GM18507 (cell line): Measurements from ENCODE around the gene TLN1.

ENCODE experiments used
- DNase-seq: peaks from one replicate; pipeline ENCODE4 v3.0.0; 2011; ENCODE audit warnings: low read depth; ENCODE audit not compliant: insufficient read length; ENCODE audit errors: extremely low spot score
- FAIRE-seq: peaks from 2 replicates; lab custom pipeline; 2011; peaks lifted over from hg19 to GRCh38; lab: Jason Lieb, UNC

Gene TLN1

GRCh38 chr9:35756275-35757225, 24.6 kb upstream of the TLN1 start:
- DNase-seq: no peak
- peak; percentile 78 for FAIRE-seq

DNA sequence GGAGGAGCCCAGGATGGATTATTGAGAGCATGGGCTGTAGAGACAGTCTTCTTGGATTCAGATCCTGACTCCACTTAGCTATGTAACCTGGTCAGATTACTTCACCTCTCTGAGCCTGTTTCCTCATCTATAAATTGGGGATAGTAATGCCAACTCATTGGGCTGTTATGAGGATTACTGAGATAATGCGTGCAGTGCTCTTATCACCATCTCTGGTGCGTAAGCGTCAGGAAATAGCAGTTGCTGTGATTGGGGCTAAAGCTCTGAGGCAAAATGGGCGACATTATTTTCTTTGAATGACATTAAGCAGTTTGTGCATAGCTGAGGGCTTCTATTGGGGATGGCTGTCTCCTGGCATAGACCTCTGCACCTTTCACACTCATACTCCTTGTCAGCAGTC, 23.1 kb upstream of the TLN1 start:
- FAIRE-seq (no peak), DNase-seq (no peak)

DNA sequence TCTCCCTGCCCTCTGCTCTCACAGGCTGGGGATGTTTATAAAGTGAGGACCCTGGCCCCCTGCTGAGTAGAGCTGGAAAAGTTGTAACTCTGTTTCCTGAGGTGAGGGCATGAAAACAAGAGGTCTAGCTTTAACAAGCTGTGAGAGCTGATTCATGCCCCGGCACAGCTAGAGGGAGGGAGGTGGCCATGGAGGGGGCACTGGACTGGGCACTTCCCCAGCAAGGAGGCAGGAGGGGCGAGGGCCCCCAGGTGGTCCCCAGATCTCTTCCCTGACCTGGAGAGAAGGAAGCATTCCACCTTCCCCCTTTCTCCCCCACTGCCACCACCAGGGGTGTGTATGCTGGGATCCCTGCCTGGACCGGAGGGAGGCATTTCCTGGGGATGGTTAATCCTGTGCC, 22.3 kb upstream of the TLN1 start, which contains the start of gene MSMP:
MSMP (minus strand) TSS at position 13 of the 400 bp plus-strand sequence. CDS start 147 bp downstream, outside the sequence.
- DNase-seq (no peak), FAIRE-seq (no peak)

DNA sequence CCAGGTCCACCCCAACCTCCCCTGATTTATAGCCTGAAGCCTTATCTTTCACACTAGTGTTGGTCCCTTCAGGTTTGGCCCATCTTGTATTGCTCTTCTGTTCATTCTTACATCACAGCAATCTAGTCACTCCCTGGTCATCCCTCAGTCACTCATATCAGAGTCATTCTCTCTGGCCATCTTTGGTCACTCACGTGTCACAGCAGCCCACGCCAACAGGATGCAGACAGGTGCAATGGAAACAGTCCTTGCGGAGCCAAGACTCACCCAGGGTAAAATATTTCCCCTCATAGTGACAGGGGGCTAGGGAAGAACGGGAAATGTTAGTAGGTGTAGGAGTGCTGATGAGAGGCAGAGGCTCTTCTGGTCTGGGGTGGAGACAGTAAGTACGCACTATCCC, 21.5 kb upstream of the TLN1 start:
- DNase-seq (no peak), FAIRE-seq (no peak)

- FAIRE-seq (no peak), DNase-seq (no peak)
These were observed 18.2 kb upstream of the TLN1 start for GRCh38 chr9:35750256-35750531.

DNA sequence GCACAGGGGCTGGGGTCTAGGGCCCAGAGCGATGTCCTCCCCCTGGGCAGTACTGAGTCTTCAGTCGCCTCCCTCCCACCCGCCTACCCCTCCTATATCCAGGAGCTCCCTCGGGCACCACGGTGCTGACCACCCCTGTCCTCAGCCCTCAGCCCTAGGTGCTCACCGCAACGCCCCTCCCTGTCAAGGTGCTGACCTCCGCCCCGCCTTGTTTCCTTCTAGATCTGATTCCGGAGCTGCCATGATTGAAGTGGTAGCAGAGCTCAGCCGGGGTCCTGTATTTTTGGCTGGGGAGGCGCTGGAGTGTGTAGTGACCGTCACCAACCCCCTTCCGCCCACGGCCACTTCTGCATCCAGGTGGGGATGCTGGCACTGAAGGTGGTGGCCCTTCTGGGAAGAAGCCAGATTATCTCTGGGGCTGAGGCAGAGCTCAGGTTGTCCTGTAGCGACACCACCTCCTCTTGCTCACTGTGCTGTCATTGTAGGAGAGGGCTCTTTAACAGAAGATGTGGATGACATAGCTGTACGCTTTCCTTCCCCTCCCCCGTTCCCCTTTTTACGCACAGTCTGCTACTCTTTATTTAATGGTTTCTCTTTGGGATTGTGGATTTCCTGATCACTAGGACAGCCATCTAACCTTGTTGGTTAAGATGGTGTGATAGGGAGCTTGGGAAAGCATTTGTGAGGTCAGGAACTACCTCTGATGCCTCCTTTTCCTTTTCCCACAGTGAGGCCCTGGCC, 17.7 kb upstream of the TLN1 start:
- peak; percentile 70 for FAIRE-seq
- no peak for DNase-seq

DNA sequence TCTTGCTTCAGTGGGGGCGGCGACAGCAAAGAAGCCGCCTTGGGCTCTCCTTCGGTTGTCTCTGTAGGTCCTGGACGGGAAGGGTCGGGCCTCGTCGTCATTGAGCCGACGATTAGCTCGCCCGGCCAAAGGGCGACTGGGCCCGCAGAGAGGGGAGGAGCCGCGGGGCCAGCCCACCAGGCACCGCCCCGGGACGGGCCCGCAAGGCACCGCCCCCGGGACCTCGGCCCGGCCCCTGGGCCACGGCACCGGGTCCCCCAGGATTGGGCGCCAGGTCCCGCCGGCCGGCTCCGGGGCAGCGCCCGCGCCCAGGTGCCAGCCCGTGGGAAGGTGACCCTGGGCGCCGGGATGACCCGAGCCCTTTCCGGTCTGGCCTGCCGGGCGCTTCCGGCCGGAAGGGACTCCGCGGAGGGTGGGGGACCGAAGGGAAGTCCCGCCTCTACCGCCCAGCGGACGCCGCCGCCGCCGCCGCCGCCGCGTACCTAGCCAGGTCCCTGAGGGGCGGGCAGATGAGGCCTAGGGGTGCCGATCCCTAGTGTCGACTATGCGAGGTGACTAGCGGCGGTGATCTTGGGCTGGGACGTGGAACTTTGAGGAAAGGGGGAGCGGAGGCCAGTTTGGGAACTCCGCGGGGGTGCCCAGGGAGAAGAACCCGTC, 17.0 kb upstream of the TLN1 start, which contains the start of the genes GBA2 and RGP1:
GBA2 (minus strand) TSS at position 371 of the 657 bp plus-strand sequence. CDS start 524 bp downstream, outside the sequence.
RGP1 (plus strand) TSS at position 430 of the 657 bp plus-strand sequence. CDS start 469 bp downstream, outside the sequence.
- no peak for DNase-seq
- FAIRE-seq: peak; percentile 36

DNA sequence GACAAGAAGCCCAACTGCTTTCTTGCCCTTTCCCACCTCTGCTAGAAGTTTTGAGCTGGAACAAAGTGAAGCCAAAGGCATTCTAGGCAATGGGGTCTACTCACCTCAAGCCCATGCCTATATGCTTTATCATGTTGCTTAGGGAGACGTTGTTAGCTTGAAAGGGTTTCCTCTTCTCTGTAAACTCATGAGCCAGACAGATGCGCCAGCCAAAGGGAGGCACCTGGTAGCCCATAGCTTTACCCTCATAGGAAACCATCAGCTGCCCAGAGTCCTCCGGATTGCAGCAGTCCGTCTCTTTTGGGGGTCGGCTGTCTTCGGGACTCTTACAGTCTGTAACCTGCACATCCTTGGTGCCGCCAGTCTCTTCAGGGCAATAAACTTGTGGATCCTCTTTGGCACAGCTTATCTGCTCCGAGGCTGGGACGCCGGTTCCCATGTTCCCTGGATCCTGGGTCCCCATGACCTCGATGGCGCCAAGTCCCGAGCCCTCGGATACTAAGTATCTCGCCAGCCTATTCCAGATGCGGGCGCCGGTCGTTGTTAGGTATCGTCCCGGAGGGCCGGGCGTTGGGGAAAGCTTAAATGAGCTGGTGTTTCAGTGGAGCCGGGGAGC, 16.4 kb upstream of the TLN1 start:
- FAIRE-seq (no peak), DNase-seq (no peak)

DNA sequence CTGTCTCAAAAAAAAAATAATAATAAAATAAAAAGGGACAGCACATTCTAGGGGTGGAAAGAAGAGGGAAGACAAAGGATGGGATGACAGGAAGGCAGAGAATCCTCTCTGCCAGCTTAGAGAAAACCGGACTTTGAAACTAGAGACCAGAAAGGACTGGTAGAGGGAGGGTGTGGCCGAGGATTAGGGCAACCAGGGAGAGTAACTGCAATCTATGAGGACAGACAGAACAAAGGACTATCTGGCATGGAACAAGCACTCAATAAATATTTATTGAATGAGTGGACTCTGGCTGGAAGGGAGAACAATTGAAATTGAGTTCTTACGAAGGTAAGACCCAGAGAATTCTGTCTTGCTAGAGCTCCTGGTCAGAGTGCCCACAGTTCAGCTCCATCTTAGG, 14.6 kb upstream of the TLN1 start:
- DNase-seq (no peak), FAIRE-seq (no peak)

DNA sequence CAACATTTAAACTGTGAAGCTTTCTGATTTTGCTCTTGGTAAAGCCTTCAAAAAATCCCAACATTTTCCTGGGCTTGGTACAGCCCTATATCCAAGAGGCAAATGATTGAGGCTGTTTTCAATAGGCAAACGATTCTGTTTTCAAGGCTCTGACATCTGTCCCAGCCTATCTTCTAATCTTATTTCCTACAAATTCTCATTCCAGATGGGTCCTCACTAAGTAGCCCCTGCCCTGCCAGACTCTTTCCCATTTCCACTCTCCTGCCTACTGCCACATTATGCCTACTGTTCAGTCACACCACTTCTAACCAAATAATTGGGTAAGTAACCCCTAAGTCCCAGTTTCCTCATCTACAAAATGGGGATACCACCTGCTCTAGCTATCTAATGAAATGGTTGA, 13.6 kb upstream of the TLN1 start:
- FAIRE-seq (no peak), DNase-seq (no peak)

- FAIRE-seq: no peak
- DNase-seq: no peak
These were observed 12.0 kb upstream of the TLN1 start for GRCh38 chr9:35743880-35744518.

GRCh38 chr9:35743452-35743851, 11.5 kb upstream of the TLN1 start:
- FAIRE-seq: no peak
- no peak for DNase-seq

DNA sequence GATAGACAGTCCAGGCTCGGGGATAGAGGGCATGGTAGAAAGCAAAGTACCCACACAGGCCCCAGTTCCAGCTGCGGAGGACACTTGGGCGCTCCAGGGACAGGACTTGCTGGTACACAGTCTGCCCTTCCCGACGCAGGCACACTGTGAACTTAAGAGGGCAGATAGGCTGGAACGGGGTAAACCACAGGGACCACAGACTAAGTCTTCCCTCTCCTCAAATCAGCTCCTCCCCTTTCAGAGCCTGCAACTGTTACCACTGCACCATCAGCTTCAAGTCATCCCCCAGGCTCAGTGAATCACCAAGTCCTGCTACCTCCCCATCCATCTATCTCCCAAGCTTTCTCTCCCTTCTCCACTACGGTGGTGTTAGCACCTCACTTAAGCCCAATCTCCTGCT, 9.7 kb upstream of the TLN1 start:
- no peak for FAIRE-seq
- no peak for DNase-seq

DNA sequence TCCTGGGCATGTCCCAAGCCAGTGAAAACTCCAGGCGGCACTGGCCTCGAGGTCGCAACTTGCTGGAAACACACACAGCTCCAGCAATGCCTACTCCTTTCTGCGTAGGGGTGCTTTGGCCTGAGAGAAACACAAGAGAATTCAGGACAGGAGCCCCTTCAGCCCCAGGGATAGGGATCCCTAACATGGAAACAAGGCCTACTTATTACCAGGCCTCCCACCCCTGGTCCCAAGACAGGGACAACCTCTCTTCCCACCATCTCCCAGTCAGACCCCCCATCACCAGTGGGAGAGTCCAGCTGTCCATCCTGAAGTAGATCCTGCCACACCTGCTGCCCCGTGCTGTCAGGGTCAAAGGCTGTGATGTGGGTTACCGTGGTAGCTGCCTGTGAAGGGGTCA, 8.2 kb upstream of the TLN1 start:
- DNase-seq: no peak
- no peak for FAIRE-seq

- no peak for FAIRE-seq
- DNase-seq: no peak
These were observed 6.9 kb upstream of the TLN1 start for GRCh38 chr9:35738924-35739323.

GRCh38 chr9:35738186-35738585, 6.2 kb upstream of the TLN1 start:
- no peak for DNase-seq
- no peak for FAIRE-seq

DNA sequence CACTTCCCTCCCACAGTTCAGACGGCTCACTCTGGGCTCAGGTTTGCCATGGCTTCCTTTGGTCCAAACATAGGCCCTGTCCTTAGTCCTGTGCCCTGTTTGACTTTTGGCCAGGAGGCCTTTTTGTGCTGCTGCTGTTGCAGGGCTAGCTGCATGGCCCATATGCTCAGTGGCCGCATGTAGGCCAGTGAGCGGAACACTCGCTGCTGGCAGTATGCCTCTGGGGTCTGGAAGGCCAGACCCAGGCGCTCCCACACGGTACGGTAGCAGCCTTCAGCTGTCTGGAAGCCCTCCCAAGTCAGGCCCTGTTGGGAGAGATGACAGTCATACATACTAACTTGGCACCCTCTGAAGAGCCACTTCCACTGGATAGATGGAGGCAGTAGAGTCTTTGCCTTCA, 5.1 kb upstream of the TLN1 start:
- no peak for FAIRE-seq

GRCh38 chr9:35736201-35736633, 4.2 kb upstream of the TLN1 start:
- FAIRE-seq (peak; percentile 93), DNase-seq (no peak)

More for the DNA sequence above, 5.1 kb upstream of the TLN1 start:
- no peak for DNase-seq

GRCh38 chr9:35734096-35734495, 2.1 kb upstream of the TLN1 start:
- no peak for FAIRE-seq
- DNase-seq: no peak
